ENCODE data around the gene GLIS1.

DNA sequence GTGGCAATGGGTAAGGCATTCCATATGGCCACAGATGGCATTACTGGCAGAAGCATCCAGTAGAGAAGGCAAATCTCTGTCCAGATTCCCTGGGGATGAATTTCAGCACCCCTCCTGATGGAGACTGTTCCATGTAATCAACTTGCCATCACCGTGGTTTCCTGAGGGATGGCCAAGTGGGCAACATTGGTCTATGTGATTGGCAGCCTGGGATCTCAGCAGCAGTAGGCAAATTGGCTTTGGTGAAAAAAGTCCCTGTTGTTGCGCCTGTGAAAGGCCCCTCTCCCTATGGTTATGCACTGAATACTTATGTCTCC is 260.5 kb downstream of the GLIS1 start:
- no peak for TF ChIP-seq CEBPB (IDR thresholded peaks at IDR 0.05; ENCODE audit: low read depth)
- TF ChIP-seq SRF (IDR thresholded peaks at IDR 0.05; ENCODE audit: low read depth), result no peak
- TF ChIP-seq, protein P1, sequence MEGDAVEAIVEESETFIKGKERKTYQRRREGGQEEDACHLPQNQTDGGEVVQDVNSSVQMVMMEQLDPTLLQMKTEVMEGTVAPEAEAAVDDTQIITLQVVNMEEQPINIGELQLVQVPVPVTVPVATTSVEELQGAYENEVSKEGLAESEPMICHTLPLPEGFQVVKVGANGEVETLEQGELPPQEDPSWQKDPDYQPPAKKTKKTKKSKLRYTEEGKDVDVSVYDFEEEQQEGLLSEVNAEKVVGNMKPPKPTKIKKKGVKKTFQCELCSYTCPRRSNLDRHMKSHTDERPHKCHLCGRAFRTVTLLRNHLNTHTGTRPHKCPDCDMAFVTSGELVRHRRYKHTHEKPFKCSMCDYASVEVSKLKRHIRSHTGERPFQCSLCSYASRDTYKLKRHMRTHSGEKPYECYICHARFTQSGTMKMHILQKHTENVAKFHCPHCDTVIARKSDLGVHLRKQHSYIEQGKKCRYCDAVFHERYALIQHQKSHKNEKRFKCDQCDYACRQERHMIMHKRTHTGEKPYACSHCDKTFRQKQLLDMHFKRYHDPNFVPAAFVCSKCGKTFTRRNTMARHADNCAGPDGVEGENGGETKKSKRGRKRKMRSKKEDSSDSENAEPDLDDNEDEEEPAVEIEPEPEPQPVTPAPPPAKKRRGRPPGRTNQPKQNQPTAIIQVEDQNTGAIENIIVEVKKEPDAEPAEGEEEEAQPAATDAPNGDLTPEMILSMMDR (IDR thresholded peaks at IDR 0.05 in 2 of 3, conservative IDR thresholded peaks at IDR 0.05 in 1 of 3; ENCODE audit: borderline replicate concordance in 1 of 3, insufficient read depth in 1 of 3, low read depth in 2 of 3, low read length in 2 of 3), result no peak
- TF ChIP-seq POLR2AphosphoS5 (IDR thresholded peaks at IDR 0.05; ENCODE audit: low read depth, low read length), result no peak
- TF ChIP-seq EZH2phosphoT487 (IDR thresholded peaks at IDR 0.05; ENCODE audit: borderline replicate concordance), result no peak
- no peak for TF ChIP-seq POLR2A (IDR thresholded peaks at IDR 0.05; ENCODE audit: borderline replicate concordance, extremely low read depth, insufficient read depth, insufficient read length)
- no peak for TF ChIP-seq EZH2 (IDR thresholded peaks at IDR 0.05)
- TF ChIP-seq SP1 (IDR thresholded peaks at IDR 0.05; ENCODE audit: low read depth), result no peak
- no peak for TF ChIP-seq RAD21 (IDR thresholded peaks at IDR 0.05; ENCODE audit: low read depth)
- TF ChIP-seq SIN3A (IDR thresholded peaks at IDR 0.05; ENCODE audit: low read depth), result no peak
- TF ChIP-seq, protein P2, sequence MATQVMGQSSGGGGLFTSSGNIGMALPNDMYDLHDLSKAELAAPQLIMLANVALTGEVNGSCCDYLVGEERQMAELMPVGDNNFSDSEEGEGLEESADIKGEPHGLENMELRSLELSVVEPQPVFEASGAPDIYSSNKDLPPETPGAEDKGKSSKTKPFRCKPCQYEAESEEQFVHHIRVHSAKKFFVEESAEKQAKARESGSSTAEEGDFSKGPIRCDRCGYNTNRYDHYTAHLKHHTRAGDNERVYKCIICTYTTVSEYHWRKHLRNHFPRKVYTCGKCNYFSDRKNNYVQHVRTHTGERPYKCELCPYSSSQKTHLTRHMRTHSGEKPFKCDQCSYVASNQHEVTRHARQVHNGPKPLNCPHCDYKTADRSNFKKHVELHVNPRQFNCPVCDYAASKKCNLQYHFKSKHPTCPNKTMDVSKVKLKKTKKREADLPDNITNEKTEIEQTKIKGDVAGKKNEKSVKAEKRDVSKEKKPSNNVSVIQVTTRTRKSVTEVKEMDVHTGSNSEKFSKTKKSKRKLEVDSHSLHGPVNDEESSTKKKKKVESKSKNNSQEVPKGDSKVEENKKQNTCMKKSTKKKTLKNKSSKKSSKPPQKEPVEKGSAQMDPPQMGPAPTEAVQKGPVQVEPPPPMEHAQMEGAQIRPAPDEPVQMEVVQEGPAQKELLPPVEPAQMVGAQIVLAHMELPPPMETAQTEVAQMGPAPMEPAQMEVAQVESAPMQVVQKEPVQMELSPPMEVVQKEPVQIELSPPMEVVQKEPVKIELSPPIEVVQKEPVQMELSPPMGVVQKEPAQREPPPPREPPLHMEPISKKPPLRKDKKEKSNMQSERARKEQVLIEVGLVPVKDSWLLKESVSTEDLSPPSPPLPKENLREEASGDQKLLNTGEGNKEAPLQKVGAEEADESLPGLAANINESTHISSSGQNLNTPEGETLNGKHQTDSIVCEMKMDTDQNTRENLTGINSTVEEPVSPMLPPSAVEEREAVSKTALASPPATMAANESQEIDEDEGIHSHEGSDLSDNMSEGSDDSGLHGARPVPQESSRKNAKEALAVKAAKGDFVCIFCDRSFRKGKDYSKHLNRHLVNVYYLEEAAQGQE (IDR thresholded peaks at IDR 0.05; ENCODE audit: low read depth), result no peak
- TF ChIP-seq, protein P3, sequence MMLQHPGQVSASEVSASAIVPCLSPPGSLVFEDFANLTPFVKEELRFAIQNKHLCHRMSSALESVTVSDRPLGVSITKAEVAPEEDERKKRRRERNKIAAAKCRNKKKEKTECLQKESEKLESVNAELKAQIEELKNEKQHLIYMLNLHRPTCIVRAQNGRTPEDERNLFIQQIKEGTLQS (IDR thresholded peaks at IDR 0.05), result no peak
- no peak for TF ChIP-seq ZFX (IDR thresholded peaks at IDR 0.05)
- TF ChIP-seq JUND (IDR thresholded peaks at IDR 0.05), result no peak
